H1 (cell line): ENCODE results near the gene CH25H. TPM values are rescaled to one million over a fixed set of nuclear protein-coding genes. Genes with fewer than 3 reads are reported as not detected.

ENCODE experiments used
- CTCF ChIA-PET: fragments of 300-600 bp; sonication (Branson Sonifier 250); formaldehyde crosslinking; loops from one replicate; lab custom pipeline; 2021; ENCODE audit not compliant: partially characterized antibody; lab: Charles Lee
- POLR2A ChIA-PET: fragments of 300-600 bp; sonication (Branson Sonifier 250); formaldehyde crosslinking; loops from one replicate; lab custom pipeline; 2021; ENCODE audit warnings: inconsistent platforms; ENCODE audit not compliant: partially characterized antibody; lab: Charles Lee
- DNase-seq, 2 experiments: peaks; one replicate each; pipeline versions ENCODE4 v3.0.0 to v3.0.0-alpha.2; 2010 to 2022; ENCODE audit warnings: low spot score in 2 of 2, low read depth in 1 of 2, mixed read lengths in 1 of 2
- FAIRE-seq: peaks from 2 replicates; lab custom pipeline; 2011; peaks lifted over from hg19 to GRCh38; lab: Jason Lieb, UNC
- H2AFZ ChIP-seq: 2 replicates; pipeline ENCODE4 v1.8.1; 2012; ENCODE audit warnings: low read length, inconsistent platforms
- H2AK5ac ChIP-seq: 2 replicates; pipeline ENCODE4 v1.6.1; 2013; ENCODE audit warnings: low read depth, low read length
- H2BK120ac ChIP-seq: replicated peaks from 2 replicates; pipeline ENCODE3; 2013; ENCODE audit warnings: low read depth, low read length, inconsistent platforms
- H2BK12ac ChIP-seq: 2 replicates; pipeline ENCODE4 v1.6.1; 2013; ENCODE audit warnings: low read depth, low read length
- H2BK15ac ChIP-seq: 2 replicates; pipeline ENCODE4 v1.6.1; 2013; ENCODE audit warnings: low read length
- H2BK20ac ChIP-seq: 2 replicates; pipeline ENCODE4 v1.6.1; 2013; ENCODE audit warnings: low read length
- H2BK5ac ChIP-seq: 2 replicates; pipeline ENCODE4 v1.6.1; 2013; ENCODE audit warnings: low read depth, low read length
- H3K14ac ChIP-seq: 2 replicates; pipeline ENCODE4 v1.6.1; 2013; ENCODE audit warnings: inconsistent platforms; ENCODE audit not compliant: insufficient read length
- H3K18ac ChIP-seq: 2 replicates; pipeline ENCODE4 v1.6.1; 2013; ENCODE audit warnings: low read length; ENCODE audit errors: extremely low read depth
- H3K23ac ChIP-seq: 2 replicates; pipeline ENCODE4 v1.6.1; 2013; ENCODE audit warnings: inconsistent platforms; ENCODE audit not compliant: insufficient read length
- H3K23me2 ChIP-seq: 2 replicates; pipeline ENCODE4 v1.6.1; 2013; ENCODE audit warnings: low read depth, low read length
- H3K27ac ChIP-seq: 2 replicates; pipeline ENCODE4 v1.6.1; 2011; ENCODE audit warnings: low read depth, low read length, inconsistent platforms
- H3K27me3 ChIP-seq, 4 experiments: replicated peaks in 1 of 4; 1 replicate in 1 of 4; 2 replicates in 3 of 4; pipeline versions ENCODE4 v1.6.1 to v1.8.1; 2011 to 2013; ENCODE audit warnings: low read length in 3 of 4, mild to moderate bottlenecking in 3 of 4, inconsistent platforms in 2 of 4, mixed read lengths in 2 of 4, moderate library complexity in 1 of 4; ENCODE audit not compliant: control insufficient read depth in 3 of 4, insufficient read depth in 3 of 4; ENCODE audit errors: extremely low read depth in 1 of 4
- H3K36me3 ChIP-seq, 4 experiments: 2 replicates each; pipeline versions ENCODE4 v1.6.1 to v1.8.1; 2011 to 2013; ENCODE audit warnings: mild to moderate bottlenecking in 4 of 4, low read length in 3 of 4, moderate library complexity in 2 of 4, control low read depth in 1 of 4, inconsistent platforms in 1 of 4; ENCODE audit not compliant: insufficient read depth in 4 of 4, control insufficient read depth in 2 of 4
- H3K4ac ChIP-seq: replicated peaks from 2 replicates; pipeline ENCODE3; 2013; ENCODE audit warnings: low read length, low read depth, mixed read lengths, inconsistent platforms; ENCODE audit not compliant: insufficient read length
- H3K4me1 ChIP-seq, 4 experiments: replicated peaks in 1 of 4; 1 replicate in 1 of 4; 2 replicates in 3 of 4; pipeline versions ENCODE4 v1.6.1 to v1.8.1; 2011 to 2013; ENCODE audit warnings: low read length in 3 of 4, inconsistent platforms in 2 of 4, mixed read lengths in 1 of 4; ENCODE audit not compliant: insufficient read depth in 4 of 4, control insufficient read depth in 3 of 4
- H3K4me2 ChIP-seq, 2 experiments: 2 replicates each; pipeline versions ENCODE4 v1.6.1 to v1.8.1; 2011 to 2013; ENCODE audit warnings: low read depth in 2 of 2, low read length in 2 of 2, control low read depth in 1 of 2, inconsistent platforms in 1 of 2, mild to moderate bottlenecking in 1 of 2; ENCODE audit not compliant: insufficient read depth in 1 of 2
- H3K4me3 ChIP-seq, 4 experiments: fragments of 200-600, 300-600 bp in 1 of 4; sonication (generic), shearing (Covaris generic), sonication (Bioruptor Twin) in 1 of 4; 2 replicates each; pipeline versions ENCODE4 v1.5.1 to v1.8.1; 2011 to 2016; ENCODE audit warnings: low read length in 4 of 4, low read depth in 3 of 4, control low read depth in 2 of 4, inconsistent platforms in 2 of 4, mild to moderate bottlenecking in 2 of 4, mixed read lengths in 1 of 4, moderate library complexity in 1 of 4; ENCODE audit not compliant: insufficient read depth in 2 of 4; ENCODE audit errors: extremely low read depth in 1 of 4
- H3K56ac ChIP-seq: replicated peaks from 2 replicates; pipeline ENCODE3; 2013; ENCODE audit warnings: low read depth, mild to moderate bottlenecking, mixed read lengths, low read length, inconsistent platforms; ENCODE audit not compliant: insufficient read length
- H3K79me1 ChIP-seq: 2 replicates; pipeline ENCODE4 v1.6.1; 2013; ENCODE audit warnings: low read depth, low read length, control low read depth
- H3K79me2 ChIP-seq, 2 experiments: 2 replicates each; pipeline versions ENCODE4 v1.6.1 to v1.8.1; 2012 to 2013; ENCODE audit warnings: low read length in 2 of 2, mild to moderate bottlenecking in 2 of 2, inconsistent platforms in 1 of 2; ENCODE audit not compliant: insufficient read depth in 2 of 2, control insufficient read depth in 1 of 2
- H3K9ac ChIP-seq, 4 experiments: replicated peaks in 1 of 4; 1 replicate in 1 of 4; 2 replicates in 3 of 4; pipeline versions ENCODE4 v1.6.1 to v1.8.1; 2011 to 2013; ENCODE audit warnings: low read depth in 3 of 4, low read length in 3 of 4, control low read depth in 2 of 4, mild to moderate bottlenecking in 2 of 4, moderate library complexity in 2 of 4, inconsistent platforms in 1 of 4; ENCODE audit errors: extremely low read depth in 1 of 4
- H3K9me3 ChIP-seq, 2 experiments: 2 replicates each; pipeline versions ENCODE4 v1.6.1 to v1.8.1; 2012 to 2013; ENCODE audit warnings: mild to moderate bottlenecking in 2 of 2, moderate library complexity in 2 of 2, control low read depth in 1 of 2, inconsistent platforms in 1 of 2, low read depth in 1 of 2, low read length in 1 of 2, mixed read lengths in 1 of 2; ENCODE audit not compliant: insufficient read depth in 2 of 2
- H4K20me1 ChIP-seq, 2 experiments: replicated peaks in 1 of 2; 2 replicates each; pipeline versions ENCODE3 to v1.8.1; 2011 to 2013; ENCODE audit warnings: inconsistent platforms in 2 of 2, low read length in 2 of 2, mild to moderate bottlenecking in 1 of 2; ENCODE audit not compliant: insufficient read depth in 2 of 2, control insufficient read depth in 1 of 2
- H4K5ac ChIP-seq: 2 replicates; pipeline ENCODE4 v1.6.1; 2013; ENCODE audit warnings: low read length, low read depth, mixed read lengths, inconsistent platforms; ENCODE audit not compliant: insufficient read length
- H4K8ac ChIP-seq: 2 replicates; pipeline ENCODE4 v1.8.0; 2013; ENCODE audit warnings: mild to moderate bottlenecking, moderate library complexity, low read length, inconsistent platforms; ENCODE audit not compliant: insufficient read depth; ENCODE audit errors: extremely low read depth
- H4K91ac ChIP-seq: replicated peaks from 2 replicates; pipeline ENCODE3; 2013; ENCODE audit warnings: low read length, mixed read lengths, inconsistent platforms; ENCODE audit not compliant: insufficient read length
- BACH1 ChIP-seq: IDR thresholded peaks from 2 replicates; pipeline ENCODE4 v1.6.1; 2012; ENCODE audit warnings: low read length, improper control_type of control experiment
- EGR1 ChIP-seq: IDR thresholded peaks from 2 replicates; pipeline ENCODE4 v1.6.1; 2011; ENCODE audit warnings: low read depth, low read length, borderline replicate concordance
- MAFK ChIP-seq: IDR thresholded peaks from 2 replicates; pipeline ENCODE4 v1.6.1; 2012; ENCODE audit warnings: low read depth, mild to moderate bottlenecking, improper control_type of control experiment, low read length
- TBP ChIP-seq: IDR thresholded peaks from 2 replicates; pipeline ENCODE4 v1.6.1; 2011; ENCODE audit warnings: low read depth, low read length, improper control_type of control experiment
- polyA plus RNA-seq, 7 experiments: library from polyadenylated mRNA; depleted of rRNA in 3 of 7; stranded (reverse) in 5 of 7; unstranded in 2 of 7; fragments of >200 nt in 5 of 7; fragments of 200-250 nt in 2 of 7; gene quantifications; 1 replicate in 5 of 7; 2 replicates in 1 of 7; 4 replicates in 1 of 7; pipeline versions ENCODE4 v1.2.1 to v1.2.3, GENCODE V29; 2011 to 2013; ENCODE audit warnings: missing spikeins in 2 of 7, mixed read lengths in 2 of 7
- total RNA-seq: library from RNA; stranded (reverse); fragmentation: NEBNext Ultra II Directional; extraction: Animal tissue kit (Norgen Biotek cat#: 25700); gene quantifications from 2 replicates; pipeline ENCODE4 v1.2.1, GENCODE V29; 2021
- TF ChIP-seq, protein P1 (sequence below), 3 experiments: IDR thresholded peaks; 1 replicate in 2 of 3; 2 replicates in 1 of 3; pipeline versions ENCODE4 v1.5.1 to v1.6.1; 2011; ENCODE audit warnings: low read length in 3 of 3, mild to moderate bottlenecking in 3 of 3, inconsistent platforms in 2 of 3, low read depth in 1 of 3, moderate library complexity in 1 of 3; ENCODE audit not compliant: insufficient read depth in 1 of 3; ENCODE audit errors: control extremely low read depth in 1 of 3

Gene CH25H
- total and polyA plus RNA-seq, 2 of the 8 experiments (the other 6 are each of a cell fraction or from before 2014, with no cell fraction given), result 0.56 to 1.3 TPM

DNA sequence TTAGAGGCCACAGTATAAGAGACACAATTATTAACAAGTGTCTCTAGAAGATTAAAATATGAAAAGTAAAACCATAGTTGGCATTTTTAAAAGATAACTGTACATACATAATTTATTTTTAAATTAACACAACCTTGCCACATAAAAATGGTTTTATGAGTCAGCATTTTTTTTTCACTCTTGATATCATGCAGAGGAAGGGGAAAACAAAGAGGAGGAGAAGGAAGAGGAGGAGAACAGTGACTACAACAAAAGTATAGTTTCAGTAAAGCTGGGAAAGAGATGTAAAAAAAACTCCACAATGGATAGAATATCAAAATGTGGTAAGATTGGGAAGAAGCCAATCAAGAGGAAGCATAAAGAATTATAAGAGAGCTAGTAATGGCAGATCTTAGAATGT lies 34.0 kb downstream of the CH25H start:
- H3K79me2 ChIP-seq, result no peaks in the 10 kb centered on the region
- no peaks in the 10 kb centered on the region for H4K20me1 ChIP-seq
- no peaks in the 10 kb centered on the region for H3K79me1 ChIP-seq
- no peak overlapping the region for H3K27ac ChIP-seq
- FAIRE-seq (no peak), DNase-seq (no peak)
- no peak overlapping the region for H2BK5ac ChIP-seq
- ChIA-PET POLR2A (no interaction called here), CTCF (interaction anchor here (0.7 kb wide), 1 partner anchor 32 kb away, joined by 3 read pairs; no protein-coding TSS in a partner anchor)
- H3K9me3 ChIP-seq, result no peaks in the 10 kb centered on the region
- H3K27me3 ChIP-seq, result no peaks in the 10 kb centered on the region
- H3K18ac ChIP-seq, result no peak overlapping the region
- H2BK12ac ChIP-seq, result no peak overlapping the region
- no peak overlapping the region for H3K4me2 ChIP-seq
- H2AK5ac ChIP-seq, result no peak overlapping the region
- no peak overlapping the region for H4K5ac ChIP-seq
- peak; percentile 74 for TF ChIP-seq MAFK
- peak; percentile 88 for TF ChIP-seq BACH1
- TF ChIP-seq TBP, result no peak
- TF ChIP-seq, protein P1, sequence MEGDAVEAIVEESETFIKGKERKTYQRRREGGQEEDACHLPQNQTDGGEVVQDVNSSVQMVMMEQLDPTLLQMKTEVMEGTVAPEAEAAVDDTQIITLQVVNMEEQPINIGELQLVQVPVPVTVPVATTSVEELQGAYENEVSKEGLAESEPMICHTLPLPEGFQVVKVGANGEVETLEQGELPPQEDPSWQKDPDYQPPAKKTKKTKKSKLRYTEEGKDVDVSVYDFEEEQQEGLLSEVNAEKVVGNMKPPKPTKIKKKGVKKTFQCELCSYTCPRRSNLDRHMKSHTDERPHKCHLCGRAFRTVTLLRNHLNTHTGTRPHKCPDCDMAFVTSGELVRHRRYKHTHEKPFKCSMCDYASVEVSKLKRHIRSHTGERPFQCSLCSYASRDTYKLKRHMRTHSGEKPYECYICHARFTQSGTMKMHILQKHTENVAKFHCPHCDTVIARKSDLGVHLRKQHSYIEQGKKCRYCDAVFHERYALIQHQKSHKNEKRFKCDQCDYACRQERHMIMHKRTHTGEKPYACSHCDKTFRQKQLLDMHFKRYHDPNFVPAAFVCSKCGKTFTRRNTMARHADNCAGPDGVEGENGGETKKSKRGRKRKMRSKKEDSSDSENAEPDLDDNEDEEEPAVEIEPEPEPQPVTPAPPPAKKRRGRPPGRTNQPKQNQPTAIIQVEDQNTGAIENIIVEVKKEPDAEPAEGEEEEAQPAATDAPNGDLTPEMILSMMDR (IDR thresholded peaks at IDR 0.05; ENCODE audit: control extremely low read depth in 1 of 3, insufficient read depth in 1 of 3, low read depth in 1 of 3, low read length in 3 of 3), result no peak
- no peak for TF ChIP-seq EGR1
- no peak overlapping the region for H2BK120ac ChIP-seq
- no peak overlapping the region for H3K4me3 ChIP-seq
- no peak overlapping the region for H3K4ac ChIP-seq
- no peak overlapping the region for H3K9ac ChIP-seq
- no peak overlapping the region for H4K8ac ChIP-seq
- H3K36me3 ChIP-seq, result no peaks in the 10 kb centered on the region
- no peak overlapping the region for H2BK15ac ChIP-seq
- H3K4me1 ChIP-seq, result peaks cover 0 to 6% (median 3%) of the 10 kb centered on the region in 4 experiments; a peak in 2 of 7 replicates
- no peak overlapping the region for H3K23ac ChIP-seq
- no peak overlapping the region for H3K14ac ChIP-seq
- H2BK20ac ChIP-seq, result no peak overlapping the region
- no peak overlapping the region for H3K56ac ChIP-seq
- H3K23me2 ChIP-seq, result no peaks in the 10 kb centered on the region
- 0 out of 2 replicates have a peak overlapping the region, but pooled peaks have one; percentile 21 for H2AFZ ChIP-seq
- no peak overlapping the region for H4K91ac ChIP-seq
